Activated T-cell treated with anti-CD3 and anti-CD28 coated beads for 48 hours (primary cell): ENCODE results near the gene BTC.
"Not testable (repeated sequence)": the region's sequence is repeated elsewhere in the genome, so short reads cannot be mapped to it uniquely, and the experiment has no call there.

Source experiments
- DNase-seq: peaks from one replicate; pipeline ENCODE4 v3.0.0-alpha.2; 2020; ENCODE audit warnings: low read depth

Gene BTC

DNA sequence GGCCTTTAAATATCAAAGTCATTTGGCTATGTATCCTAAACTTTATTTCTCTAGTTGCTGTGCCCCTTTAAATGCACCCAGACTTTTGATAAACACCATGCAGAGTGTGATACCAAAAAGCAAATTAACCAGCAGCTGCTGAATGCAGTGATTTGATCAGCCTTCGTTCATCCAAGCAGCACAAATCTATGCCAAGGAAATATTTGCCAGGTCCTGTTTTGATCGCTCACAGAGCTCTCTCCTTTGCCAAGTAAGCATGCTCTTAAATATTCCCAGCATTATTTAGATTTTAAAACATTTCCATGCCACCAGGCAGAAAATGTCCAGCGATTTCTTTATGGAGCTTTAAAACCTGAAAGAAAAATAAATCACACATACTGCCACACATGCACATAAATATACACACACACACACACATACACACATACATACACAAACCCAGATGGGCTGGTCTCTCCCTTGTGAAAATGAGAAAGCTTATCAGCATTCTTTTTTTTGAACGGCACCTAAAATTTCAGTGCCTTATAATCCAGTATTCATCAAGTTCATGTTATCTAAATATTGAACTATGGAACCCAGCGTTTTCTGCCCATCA, 35.7 kb downstream of the BTC start:
- no peak for DNase-seq

DNA sequence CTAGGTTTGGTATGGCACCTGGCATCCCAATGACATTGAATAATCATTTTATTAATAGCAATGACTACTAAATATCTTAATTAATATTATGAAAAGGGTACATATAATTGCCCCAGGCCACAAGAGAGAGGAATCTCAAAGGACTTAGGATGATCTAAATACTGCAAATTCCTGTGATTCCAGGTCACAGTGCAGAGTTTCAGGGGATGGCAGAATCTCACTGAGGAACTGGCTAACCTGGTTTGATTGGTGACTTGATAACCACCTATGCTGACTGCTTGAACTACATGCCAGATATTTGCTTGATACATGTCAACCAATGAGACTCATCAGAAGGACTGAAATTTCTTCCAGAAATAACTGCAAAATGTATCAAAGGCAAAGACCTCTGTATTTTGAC, 37.2 kb downstream of the BTC start:
- DNase-seq, result no peak

DNA sequence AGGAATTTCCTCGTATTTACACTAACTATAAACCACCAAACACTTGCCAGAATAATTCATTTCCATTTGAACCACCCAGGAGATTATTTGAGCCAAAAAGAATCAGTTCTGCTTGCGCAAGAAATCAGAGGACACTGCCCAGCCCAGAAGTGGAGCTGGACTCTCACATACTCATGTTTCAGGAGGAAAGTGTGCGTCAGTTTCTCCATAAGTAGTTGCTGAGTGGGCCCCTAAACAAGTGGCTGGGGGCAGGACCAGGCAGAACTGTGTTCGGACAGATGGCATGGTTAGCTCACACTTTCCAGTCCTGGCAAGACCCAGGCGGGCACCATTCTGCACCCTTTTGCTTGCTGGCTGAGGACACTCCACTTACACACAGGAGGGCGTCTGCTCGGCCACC, 38.8 kb downstream of the BTC start:
- no peak for DNase-seq

DNA sequence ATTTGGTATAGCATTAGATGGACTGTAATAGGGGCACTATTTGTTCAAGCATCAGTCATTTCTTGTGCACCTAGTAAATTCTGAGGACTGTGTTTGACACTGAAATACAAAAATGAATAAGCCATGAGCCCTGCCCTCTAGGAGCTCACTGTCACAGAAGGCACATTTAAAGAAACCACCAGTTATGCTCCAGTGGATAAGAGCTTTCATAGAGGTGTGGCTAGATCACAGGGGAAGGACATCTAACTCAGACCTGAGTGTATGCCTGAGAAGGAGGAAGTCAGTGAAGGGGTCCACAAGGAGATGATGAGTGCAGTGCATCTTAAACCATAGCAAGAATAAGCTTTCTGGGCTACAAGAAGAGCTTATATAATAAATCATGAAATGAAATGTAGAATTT, 40.1 kb downstream of the BTC start:
- no peak for DNase-seq

DNA sequence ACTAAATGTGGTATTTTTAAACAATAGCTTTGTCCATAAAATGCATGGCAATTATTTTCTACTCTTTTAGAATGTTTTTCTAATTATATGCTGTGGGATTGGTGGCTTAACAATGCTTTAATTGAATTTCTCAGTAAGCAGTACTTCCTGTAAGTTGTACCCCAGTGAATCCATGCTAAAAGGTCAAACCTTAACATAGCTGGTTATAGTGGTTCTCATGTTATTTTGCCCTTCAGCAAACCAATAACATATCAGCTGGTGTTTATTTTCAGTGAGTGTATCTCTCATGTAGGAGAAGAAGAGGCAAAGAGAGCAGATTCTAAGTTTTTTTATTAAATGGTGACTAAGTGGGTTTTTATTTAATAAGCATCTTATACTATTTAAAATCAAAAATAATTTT, 41.5 kb downstream of the BTC start:
- no peak for DNase-seq

DNA sequence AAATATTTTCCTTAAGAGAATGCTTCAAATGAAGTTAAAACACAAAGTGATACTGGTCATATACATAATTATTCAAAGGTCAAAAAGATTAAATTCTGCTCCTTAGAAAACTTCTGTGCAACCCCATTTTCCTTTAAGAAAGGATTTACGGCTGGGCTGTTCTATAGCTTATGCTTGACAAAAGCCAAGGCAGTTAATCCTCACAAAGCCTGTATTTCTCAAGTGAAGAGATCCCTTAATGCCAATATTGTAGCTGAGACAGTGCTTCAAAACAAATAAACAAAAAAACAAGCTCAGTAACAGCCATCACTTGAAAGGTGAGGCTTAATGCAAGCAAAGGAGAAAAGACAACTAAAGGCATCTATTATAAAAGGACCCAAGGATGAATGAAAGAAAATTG, 42.5 kb downstream of the BTC start:
- DNase-seq, result no peak

DNA sequence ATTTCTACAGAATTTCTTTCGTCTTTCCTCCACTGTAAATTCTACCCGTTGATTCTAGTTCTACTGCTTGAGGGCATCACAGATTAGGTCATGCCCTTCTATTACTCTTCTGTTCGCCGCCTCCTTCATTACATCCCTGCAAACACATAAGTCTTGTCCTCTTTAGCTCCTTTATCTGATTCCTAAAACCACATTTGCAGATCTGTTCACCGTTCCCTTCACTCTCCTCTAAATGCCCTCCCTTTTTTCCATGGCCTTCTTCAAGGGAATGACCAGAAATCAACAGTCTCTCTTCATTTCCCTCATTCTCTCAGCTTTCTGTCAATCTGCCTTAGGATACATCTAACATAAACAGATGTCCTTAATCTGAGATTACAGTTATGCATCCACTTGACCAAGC, 43.1 kb downstream of the BTC start:
- DNase-seq, result no peak

DNA sequence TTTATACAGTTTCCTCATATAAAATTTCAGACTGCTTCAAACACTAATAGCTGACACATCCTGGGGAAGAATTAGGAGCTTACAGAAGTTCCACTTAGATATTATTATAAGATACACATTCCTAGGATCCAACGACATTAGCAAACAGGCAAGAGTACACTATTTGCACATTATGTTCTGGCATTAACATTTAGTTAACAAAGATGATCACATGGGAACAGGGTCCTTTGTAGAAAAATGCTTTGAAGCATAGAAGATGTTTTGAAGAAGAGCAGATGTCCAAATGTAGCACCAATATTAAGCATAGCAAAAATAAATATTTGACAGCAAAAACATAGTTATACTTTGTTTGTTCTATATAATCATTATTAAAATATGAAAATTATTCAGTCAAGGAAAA, 52.1 kb downstream of the BTC start:
- DNase-seq, result no peak

DNA sequence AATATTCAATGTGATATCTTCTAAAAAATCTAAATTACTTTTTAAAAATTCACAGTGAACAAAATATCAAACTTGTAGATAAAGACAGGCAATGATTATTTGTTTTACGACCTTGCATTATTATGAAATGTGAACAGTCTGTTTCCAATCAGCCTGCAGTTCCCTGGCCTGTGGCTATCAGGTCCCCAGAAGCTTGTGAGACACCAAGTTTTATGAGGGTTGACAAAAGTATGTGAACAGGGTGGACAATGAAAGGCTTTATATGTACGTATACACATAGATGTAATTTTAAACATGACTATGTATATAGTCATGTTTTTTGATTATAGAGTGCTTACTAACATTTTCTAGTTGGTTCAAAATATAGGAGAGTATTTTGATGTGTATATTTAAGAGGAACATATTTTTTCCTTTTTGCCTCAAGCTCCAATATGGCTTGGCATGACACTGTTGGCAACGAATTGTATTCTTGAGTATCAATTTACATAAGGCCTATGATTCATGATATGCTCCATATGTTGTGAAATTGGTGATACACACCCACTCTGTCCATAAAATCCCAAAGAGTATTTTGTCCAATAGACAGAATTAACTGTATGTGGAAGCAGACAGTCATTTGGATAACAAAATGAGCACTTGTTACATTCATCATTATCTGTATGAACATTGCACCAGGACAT, 55.7 kb downstream of the BTC start:
- no peak for DNase-seq

DNA sequence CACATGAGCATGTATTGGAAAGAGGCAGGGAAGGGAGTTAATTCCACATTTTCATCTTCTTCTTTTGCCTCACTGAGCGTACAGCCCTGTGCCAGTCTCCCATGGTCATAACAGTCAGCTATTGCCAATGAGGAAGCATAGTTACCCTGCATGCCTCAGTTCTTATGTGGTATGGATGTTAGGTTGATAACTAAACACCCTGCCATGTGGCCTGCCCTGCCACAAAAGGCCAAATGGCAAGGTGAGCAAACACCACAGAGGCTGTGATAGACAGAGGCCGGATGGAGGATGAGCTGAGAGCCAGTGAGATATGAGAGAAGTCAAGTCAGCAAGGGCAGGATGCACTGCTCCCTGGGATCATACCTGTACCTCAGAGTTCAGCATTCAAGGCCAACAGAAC, 59.3 kb downstream of the BTC start:
- no peak for DNase-seq

DNA sequence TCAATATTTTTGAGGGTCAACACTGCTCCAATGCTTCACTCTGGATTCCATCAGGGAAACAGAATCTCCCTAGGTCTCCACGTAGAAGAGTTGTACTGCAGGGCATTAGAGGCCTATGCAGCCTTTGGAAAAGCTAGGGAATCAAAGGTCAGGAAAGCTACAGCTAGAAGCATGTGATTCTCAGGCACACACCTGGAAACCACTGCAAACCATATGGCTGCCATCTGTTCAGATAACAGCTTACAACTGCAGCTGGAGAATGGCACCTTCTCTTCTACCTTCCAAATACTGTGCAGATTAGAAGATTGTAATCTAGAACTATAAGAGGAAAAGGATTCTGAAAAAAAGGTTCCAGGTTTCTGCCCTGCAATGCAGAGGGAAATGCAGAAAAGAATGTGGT, 60.6 kb downstream of the BTC start:
- no peak for DNase-seq

DNA sequence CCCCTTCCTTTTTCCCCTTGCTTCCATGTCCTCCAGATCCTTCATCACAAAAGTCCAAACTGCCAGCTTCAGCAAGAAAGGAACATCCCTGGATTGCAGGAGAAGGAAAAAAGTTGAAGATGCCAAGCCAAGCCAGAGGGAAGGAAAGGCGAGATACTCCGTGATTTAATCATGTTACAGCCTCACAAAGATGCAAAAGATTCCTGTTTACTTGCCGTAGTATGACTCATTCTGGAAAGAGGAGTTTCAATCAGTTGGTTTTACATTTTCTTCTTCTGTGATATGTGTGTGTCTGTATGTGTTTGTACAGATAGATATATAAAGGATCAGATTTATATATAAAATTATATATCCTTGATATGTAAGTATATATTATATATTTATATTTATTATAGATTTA, 69.3 kb downstream of the BTC start:
- DNase-seq, result no peak

DNA sequence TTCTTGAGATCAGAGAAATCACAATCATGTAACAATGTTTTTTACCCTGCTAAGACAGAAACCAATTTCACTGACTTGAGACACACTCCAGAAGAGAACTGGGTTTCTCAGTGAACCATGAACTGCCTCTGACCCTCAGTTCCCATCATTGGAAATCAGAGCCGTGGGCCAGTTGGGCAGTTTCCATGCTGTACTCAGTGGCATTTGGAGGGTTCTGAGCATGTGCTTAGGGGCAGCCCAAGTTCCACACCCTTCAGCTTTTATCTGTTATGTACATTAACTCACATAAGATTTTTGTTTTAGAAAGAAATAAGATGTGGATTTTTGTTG, 77.9 kb downstream of the BTC start:
- DNase-seq, result no peak

DNA sequence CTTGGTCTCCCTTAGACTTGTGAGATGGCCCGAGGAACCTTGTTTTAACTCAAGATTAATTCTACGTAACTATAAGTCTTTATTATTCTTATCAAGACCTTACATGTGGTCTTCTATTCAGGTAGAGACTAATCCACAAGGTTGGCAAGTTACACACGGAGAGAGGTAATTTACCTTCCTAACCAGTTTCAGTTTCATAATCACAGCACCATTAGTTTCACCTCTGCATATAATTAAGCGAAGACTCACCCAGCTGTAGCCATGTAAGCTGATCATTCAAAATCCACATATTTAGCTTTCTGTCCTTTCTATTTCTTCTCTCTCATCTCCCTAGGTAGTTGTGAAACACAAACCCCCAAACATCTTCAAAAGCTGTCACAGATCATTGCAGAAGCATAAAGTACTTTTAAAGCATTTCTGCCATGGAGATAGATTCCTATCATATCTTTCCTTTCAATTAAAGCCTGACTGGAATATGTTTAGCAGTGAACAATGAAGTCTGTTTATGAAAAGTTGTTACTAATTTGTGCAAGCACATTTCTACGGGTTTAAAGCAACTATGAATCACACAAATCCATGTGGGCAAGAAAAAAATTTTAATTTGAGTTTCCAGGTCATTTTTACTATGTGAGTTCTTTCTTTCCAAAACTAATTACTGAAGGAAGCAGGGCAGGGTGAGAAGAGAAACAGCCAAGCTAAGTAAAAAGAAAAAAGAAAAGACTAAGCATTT, 78.5 kb downstream of the BTC start:
- no peak for DNase-seq

DNA sequence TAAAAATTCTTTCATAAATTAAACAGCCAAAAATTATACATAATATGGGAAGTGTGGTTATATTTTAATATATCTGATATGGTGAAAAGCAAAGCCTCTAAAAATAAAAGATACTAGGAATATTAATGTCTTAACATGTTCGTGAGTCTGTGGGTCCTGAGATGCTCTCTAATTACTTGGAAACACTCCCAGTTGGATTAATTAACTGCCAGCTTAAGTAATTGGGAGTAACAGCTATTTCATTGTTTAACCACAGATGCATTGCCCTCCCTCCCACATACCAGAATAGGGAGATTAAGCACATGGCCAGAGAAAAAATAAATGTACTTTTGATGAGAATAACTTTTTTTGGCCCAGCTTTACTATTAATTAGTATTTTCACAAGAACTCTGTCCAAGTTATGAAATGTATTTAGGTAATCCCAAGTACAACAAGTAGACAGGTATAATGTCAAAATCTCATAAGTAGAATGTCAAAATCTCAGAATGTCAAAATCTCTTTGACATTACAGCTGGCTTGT, 79.7 kb downstream of the BTC start:
- no peak for DNase-seq

DNA sequence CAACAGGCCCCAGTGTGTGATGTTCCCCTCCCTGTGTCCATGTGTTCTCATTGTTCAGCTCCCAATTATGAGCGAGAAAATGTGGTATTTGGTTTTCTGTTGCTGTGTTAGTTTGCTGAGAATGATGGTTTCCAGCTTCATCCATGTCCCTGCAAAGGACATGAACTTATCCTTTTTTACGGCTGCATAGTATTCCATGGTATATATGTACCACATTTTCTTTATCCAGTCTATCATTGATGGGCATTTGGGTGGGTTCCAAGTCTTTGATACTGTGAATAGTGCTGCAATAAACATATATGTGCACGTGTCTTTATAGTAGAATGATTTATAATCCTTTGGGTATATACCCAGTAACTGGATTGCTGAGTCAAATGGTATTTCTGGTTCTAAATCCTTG, 86.2 kb downstream of the BTC start:
- DNase-seq, result not testable (repeated sequence)
